Activated naive CD4-positive, alpha-beta T cell (primary cell): Measurements from ENCODE around the gene PDHB.
"Not testable (repeated sequence)": the region's sequence is repeated elsewhere in the genome, so short reads cannot be mapped to it uniquely, and the experiment has no call there.

Experiments used
- DNase-seq, 4 experiments: peaks; one replicate each; lab custom pipeline; 2025; lab: John Stamatoyannopoulos, UW

The PDHB gene

DNA sequence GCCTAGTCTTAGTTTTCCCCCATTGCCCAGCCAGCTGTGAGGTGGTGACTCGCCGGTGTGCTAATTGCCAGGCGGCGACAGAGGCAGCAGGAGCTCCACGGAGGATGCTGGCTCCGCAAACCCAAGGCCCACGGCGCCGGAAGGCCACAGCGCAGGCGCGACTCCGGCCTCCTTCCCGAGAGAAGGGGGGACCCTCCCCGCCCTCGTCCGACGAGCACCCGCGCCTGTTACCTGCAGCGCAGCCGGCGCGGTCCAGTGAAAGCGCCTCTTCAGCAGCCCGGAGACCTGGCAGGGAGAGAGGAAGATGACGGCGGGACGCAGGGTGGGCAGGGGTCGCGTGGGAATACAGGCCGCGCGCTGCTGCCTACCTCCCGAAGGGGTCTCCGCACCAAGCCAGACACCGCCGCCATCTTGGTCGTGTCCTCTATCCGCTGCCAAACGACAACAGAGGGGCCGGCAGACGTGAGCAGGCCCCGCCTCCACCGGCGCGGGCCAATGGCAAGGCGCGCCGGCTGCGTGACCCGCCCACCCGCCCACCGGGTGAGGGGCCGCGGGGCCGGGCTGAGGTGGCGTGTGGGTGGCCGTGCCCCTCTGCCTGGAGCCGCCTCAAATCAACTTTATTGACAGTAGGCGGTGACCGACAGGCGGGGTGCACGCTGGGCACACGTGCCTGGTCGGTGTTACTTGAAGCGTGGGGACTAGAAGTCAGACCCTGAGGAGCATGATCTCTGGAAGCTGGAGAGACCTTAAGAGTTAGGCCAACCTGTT, at the start of gene PDHB:
PDHB (minus strand) TSS at position 433 of the 768 bp plus-strand sequence; CDS start at position 410, 23 bp downstream.
- peak; percentile 80 to 85 (median 84) for DNase-seq

DNA sequence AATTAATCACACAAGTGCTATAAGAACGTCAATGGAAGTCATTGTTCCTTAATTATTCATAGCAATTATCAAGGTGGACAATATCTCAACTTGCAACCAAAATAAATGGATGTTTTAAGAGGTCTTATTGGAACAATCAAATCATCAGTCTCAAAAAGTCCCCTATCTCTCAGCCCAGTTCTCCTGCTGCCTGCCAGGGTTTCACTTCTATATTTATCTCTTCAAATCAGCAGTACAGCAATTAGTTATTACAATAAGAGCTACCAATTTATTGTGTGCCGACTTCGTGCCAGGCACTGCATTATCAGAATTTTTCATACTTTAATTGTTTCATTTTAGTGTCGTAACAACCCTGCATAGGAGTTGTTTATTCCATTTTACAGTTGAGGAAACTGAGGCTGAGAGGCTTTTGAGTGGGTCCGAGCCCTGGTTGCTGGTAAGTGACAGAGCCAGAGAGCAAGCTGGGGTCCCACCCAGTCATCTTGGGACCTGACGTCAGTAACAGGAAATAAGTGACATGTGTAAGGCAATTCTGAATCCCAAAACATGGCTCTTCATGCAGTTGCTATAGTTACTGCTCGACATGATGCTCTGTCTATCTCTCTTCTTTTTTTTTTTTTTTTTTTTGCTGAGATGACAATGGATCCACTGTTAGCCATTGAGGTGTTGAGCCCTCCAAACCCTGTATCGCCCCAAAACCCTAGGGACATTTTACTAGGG, 49.4 kb upstream of the PDHB start:
- DNase-seq: no peak

DNA sequence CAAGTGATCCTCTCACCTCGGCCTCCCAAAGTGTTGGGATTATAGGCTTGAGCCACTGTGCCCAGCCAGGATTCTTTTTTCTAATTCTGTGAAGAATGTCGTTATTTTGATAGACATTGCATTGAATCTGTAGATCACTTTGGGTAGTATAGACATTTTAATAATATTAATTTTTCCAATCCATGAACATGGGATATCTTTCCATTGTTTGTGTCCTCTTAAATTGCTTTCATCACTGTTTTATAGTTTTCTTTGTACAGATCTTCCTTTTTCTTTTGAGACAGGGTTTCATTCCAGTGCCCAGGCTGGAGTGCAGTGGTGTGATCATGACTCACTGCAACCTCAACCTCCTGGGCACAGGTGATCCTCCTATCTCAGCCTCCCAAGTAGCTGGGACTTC, 46.7 kb upstream of the PDHB start:
- no peak for DNase-seq

DNA sequence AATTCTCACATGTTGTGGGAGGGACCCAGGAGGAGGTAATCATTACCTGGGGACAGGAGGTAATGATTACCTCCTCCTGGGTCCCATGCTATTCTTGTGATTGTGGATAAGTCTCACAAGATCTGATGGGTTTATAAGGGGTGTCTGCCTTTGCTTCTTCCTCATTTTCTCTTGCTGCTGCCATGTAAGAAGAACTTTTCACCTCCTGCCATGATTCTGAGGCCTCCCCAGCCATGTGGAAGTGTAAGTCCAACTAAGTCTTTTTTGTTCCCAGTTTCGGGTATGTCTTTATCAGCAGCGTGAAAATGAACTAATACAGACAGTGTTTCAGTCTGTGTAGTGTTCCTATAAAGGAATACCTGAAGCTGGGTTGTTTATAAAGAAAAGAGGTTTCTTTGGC, 45.1 kb upstream of the PDHB start:
- DNase-seq: no peak

DNA sequence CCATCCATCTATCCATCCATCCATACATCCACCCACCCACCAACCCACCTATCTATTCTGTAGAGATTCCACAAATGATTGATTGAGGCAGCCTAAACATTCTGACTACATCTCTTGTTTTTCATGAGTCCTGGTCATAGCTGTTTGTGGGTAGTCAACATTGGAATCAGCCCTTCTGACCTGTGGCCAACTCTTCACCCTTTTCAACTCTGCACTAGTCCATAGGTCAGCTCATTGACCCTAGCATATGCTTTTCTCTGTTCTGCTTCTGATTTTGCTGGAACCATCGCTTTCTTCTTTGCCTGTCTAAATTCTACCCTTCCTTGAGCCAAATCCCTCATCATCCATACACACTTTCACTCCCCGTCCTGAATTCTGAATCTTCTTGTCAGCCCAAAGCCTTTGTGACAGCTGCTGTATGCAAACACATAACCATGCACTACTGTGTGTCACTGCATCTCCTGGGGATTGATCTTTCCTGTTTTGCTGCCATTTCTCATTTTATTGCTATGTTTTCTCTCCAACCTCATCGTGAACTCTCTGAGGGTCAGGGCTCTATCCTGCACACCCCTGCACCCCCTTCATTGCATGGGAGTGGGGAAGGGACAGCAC, 41.4 kb upstream of the PDHB start:
- DNase-seq: no peak

DNA sequence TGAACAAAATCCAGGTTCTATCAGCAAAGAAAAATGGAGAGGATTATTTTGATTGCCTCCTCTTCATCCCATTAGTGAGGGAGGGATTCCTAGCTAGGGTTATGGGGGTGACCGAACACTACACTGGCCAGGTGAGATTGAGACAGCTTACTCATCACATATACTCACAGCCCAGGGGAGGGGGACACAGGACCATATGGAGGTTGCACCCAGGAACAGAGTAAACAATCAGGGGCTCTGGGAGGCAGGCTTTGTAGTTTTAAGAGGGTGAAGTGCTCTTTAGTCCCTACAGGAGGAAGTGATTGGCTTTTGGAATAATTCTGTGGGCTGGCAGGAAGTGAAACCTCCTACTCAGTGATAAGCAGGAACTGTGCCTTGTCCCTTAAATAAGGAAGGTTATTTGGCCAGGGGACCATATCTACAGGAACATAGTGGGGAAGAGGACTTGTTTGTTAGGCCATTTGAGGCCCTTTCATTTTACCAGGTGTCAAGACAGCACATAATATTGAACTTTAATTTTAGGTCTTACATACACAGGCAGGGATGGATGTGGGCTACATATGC, 40.8 kb upstream of the PDHB start:
- DNase-seq: no peak

DNA sequence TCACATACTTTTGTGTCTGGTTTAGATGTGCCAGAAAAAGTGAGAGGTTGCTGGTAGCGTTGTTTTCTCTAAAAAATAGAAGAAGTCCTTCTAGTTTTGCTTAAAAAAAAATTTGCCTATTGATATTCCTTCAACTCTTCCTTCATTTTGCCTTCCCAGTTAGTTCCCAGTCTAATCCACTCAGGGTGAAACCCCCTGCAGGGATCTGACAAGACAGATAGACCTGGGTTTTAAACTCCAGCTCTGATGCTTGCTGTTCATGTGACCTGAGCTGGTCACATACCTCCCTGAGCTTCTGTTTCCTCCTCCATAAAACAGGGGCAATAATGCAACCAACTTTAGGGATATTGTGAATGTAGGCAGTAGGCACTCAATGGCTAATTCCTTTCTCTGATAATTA, 39.6 kb upstream of the PDHB start:
- DNase-seq: no peak

DNA sequence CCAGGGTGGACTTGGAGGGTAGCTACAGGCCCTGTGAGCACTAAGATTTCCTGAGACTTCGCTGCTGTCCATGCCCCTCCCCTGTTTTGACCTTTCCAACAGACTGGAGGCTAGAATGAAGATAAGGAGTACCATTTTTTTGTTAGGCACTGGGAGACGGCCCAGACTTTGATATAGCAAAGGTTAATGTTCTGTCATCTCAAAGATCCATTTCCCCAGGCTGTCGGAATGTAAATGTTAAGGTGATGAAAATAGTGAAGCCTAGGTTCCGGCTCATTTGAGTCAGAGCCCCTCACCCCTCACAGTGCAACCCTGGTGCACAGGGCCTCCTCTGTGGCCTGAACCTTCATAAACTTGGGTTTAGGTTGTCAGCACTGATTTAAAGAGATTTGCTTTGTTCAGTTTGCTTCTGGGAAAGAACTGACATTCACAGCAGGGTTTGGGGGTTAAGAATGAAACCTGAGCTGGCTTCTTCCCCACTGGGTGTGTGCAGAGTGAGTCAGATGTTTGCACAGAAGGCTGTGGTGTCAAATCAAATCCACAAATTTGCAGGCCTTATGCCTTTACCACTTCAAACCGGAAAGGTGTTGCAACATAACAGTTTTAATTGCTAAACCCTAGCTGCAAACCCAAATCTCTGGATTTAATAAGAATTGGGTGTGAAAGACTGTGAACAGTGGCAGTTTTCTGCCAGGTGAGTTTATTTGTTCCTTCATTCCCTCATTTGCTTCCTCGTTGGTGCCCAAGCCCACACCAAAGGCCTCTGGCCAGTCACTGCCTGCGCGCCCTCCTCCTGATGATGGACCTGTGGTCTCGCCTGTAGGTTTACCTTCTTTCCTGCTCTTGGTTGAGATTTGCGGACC, 37.6 kb upstream of the PDHB start:
- peak in 1 of 4 experiments; percentile 5 for DNase-seq

DNA sequence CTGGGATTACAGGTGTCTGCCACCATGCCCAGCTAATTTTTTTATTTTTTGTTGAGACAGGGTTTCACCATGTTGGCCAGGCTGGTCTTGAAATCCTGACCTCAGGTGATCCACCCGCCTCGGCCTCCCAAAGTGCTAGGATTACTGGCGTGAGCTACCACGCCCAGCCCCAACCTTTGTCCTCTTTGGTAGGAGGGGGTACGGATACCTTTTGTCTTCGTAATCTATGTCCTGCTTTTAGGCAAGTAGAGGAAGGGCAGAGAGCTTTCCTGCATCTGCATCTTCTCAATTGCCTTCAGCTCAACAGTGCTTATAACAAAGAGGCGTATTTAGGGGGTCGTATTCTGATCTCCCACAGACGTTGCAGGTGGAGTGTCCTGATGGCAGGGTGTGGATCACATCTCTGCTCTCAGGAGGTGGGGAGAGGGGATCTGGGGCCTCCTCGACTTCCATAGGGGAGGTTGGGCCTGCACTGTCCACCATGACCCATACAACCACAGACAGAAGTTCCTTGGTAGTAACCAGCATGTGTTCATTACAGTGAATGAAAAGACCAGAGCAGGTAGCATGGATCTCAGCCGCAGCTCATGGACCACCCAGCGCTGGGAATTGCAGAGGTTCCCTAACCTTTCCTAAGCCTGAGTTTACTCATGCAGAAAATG, 36.9 kb upstream of the PDHB start:
- DNase-seq: no peak

DNA sequence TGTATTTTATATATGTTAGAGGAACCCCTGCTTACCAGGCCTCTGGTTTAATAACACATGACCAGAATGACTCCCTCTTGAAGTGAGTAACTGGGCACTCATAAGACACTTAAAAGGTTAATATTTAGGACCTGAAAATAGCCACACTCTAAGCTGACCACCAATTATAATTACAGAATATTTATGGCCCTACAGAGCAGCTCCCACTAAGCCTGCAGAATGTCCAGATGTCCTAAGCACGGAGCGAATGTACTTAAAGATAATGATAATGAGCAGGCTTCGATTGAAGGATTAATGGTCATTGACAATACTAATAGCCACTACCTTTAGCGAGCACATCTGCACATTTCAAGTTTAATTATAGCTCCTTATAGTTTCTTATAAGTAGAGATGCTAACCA, 35.5 kb upstream of the PDHB start:
- DNase-seq: no peak

DNA sequence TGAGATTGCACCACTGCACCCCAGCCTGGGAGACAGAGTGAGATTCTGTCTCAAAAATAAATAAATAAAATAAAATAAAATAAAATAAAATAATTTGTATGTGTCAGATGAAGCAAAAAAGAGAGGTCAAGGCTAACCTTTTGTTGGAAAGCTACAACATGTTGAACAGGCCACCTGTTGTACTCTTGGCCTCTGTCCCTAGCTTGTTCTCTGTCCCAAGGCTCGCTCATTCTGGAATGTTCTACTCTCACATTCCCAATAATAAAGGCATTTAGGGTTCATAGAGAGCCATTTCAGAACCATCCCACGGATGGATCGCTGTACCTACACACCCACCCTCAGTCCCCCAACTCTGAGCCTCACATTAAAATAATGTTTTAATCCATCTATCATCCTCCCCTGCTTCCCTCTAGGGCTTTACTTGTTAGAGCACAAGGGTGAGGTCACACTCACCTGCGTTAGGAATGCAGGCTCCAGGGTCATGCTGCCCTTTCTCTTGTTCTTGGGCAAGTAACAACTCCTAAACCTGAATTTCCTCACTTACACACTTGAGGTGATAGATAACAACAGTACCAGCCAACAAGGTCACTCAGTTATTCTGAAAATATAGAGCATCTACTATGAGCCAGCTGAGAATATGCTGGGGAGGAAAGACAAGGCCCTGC, 33.4 kb upstream of the PDHB start:
- no peak for DNase-seq

DNA sequence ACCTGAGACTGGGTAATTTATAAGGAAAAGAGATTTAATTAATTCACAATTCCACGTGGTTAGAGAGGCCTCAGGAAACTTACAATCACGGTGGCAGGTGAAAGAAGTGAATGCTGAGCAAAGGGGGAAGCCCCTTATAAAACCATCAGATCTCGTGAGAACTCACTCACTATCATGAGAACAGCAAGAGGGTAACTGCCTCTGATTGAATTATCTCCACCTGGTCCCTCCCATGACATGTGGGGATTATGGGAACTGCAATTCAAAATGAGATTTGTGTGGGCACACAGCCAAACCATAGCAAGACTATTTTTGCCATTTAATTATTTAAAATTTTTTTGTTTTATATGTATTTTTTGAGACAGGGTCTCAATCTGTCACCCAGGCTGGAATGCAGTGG, 31.2 kb upstream of the PDHB start:
- no peak for DNase-seq

DNA sequence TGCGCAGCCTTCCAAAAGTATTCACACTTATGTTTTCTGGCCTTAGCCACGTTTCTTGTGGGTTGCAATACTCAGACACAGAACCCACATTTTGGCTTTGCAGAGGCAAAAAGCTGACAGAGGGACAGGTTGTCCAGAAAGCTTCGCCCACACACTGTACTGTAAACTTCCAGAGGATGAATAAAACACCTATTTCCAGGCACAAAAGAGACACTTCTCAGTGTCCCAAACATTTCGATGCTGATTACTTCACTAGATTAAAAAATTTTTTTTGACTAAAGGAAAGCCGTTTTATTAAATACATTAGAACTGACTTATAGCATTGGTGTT, 30.3 kb upstream of the PDHB start:
- no peak for DNase-seq

DNA sequence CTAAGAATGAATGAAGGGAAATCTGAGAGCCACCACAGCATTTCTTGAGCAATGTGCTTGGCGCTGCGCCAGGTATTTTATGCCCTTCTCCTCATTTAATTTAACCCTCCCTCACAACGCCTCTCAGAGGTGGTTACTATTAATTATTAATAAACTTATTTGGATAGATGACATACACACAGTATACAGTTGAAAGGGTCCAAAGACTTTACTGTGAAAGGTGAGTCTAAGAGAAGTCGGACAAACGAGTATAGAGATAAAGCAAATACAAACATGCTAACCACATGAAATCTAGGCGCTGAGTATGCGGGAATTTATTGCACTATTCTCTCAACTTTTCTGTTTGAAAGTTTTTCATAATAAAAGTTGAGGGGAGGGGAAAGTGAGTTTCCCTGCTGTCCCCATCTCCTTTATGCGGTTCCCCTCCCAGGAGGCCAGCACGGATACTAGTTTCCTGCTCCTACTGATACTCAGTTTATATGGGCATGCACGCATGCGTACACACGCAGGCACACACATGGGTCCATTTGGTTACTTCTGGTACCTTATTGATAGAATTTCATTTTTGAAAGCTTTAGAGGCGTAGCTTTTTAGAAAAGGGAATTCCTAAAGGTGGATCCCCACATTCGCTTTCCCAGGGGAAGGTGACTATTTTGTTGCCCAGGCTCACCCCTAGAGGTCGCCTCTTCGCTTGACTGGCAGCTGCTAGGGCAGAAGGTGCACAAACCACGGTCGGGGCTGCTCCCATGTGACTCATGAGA, 29.7 kb upstream of the PDHB start:
- DNase-seq: peak; percentile 17 to 61 (median 44)

DNA sequence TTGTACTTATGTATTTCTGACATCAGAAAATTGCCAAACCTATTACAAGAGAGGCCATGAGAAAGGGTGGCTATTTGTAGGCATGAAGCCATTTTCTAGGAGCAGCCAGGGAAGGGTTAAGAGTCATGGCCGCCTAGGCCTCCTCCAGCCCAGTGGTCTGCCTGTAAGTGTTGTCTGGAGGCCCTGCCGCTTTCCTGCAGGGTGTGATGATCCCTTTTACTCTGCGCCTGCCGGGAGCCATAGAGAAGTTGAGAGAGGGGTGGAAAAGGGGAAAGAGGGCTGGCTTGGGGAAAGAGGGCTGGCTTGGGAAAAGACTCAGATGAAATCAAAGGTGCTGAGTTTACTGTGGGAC, 29.2 kb upstream of the PDHB start:
- no peak for DNase-seq

DNA sequence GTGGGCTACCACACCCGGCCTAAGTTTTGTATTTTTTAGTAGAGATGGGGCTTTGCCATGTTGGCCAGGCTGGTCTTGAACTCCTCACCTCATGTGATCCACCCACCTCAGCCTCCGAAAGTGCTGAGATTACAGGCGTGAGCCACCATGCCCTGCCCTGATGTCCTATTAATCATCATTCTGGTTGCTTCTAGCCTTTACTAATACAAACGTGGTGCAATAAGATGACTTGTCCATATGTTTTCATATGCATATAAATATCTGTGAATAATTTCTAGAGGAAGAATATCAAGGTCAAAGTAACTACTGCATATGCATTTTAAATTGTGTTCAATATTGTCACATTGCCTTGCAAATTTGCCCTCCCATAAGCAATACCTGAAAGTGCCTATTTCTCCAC, 25.5 kb upstream of the PDHB start:
- DNase-seq: no peak

DNA sequence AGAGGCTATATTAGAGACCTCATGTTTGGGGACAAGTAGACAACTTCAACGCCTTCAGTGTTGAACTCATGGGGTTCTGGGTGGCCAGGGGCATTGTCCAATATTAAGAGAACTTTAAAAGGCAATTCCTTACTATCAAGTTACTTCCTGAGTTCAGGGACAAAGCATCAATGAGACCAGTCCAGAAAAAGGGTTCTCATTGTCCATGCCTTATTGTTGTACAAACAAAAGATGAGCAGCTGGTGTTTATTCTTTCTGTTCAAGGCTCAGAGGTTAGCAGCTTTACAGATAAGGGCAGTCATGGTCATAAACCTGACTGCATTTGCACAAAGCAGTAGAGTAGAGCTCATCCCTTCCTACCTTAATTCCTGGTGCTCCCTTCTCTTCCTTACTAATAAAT, 18.5 kb upstream of the PDHB start:
- no peak for DNase-seq

DNA sequence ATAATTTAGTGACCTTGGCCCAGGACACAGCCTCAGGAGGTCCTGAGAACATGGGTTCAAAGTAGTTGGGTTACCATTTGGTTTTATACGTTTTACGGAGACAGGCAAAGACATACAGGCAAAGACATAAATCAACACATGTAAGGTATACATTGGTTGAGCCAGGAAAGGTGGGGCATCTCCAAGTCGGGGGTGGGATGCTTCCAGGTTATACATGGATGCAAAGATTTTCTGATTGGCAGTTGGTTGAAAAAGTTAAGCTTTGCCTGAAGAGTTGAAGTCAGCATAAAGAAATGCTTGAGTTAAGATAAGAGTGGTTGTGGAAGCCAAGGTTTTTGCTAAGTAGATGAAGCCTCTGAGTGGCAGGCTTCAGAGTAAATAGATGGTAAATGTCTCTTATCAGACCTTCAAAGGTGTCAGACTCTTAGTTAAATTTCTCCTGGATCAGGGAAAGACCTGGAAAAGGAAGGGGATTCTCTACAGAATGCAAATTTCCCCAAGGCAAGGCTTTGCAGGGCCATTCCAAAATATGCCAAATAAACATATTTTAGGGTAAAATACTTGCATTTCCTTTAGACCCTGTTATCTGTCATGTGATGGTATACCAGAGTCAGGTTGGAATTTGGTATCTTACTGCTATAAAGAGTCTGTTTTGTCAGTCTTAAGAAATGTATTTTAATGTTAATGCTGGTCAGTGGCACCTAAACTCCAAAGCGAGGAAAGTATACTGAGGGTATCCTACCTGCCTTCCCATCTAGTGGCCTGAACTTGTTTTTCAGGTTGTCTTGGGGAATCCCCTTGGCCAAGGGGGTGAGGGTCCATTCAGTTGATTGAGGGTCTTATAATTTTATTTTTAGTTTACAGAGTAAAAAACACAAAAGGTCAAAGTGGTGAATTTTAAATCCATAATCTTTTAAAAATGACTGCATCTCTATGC, 8.2 kb upstream of the PDHB start:
- DNase-seq: no peak

DNA sequence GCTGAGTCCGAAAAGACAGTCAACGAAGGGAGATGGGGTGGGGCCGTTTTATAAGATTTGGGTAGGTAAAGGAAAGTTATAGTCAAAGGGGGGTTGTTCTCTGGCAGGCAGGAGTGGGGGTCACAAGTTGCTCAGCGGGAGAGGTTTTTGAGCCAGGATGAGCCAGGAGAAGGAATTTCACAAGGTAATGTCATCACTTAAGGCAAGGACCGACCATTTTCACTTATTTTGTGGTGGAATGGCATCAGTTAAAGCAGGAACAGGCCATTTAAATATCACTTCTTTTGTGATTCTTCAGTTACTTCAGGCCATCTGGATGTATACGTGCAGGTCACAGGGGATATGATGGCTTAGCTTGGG, 7.3 kb upstream of the PDHB start:
- not testable (repeated sequence) for DNase-seq
